NCI-H510A treated with DMSO at 0.1 percent for 48 hours (cell line): ENCODE data around the gene ZNF101.

Source experiments
- DNase-seq: peaks from one replicate; lab custom pipeline; 2025; lab: John Stamatoyannopoulos, UW

Gene ZNF101

DNA sequence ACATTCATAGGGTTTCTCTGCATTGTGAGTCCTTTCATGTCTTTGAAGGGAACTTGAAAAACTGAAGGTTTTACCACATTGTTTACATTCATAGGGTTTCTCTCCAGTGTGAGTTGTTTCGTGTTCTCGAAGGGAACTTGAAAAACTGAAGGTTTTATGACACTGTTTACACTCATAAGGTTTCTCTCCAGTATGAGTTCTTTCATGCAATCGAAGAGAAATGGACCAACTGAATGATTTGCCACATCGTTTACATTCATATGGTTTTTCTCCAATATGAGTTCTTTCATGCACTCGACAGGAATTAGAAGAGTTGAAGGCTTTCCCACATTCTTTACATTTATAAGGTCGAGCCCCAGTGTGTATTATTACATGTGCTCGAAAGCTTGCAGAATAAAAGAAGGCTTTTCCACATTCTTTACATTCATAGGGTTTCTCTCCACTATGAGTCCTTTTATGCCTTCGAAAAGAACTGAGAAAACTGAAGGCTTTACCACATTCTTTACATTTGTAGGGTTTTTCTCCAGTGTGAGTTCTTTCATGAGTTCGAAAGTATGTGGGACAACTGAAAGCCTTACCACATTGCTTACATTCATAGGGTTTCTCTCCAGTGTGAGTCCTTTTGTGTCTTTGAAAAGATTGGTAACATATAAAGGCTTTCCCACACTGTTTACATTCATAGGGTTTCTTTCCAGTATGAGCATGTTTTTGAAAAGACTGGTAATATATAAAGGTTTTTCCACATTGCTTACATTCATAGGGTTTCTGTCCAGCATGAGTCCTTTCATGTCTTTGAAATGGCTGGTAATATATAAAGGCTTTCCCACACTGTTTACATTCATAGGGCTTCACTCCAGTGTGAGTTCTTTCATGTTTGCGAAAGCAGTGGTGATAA is 43.5 kb downstream of the ZNF101 start:
- no peak for DNase-seq

GRCh38 chr19:19719798-19720197 is 51.2 kb downstream of the ZNF101 start:
- DNase-seq, result no peak

DNA sequence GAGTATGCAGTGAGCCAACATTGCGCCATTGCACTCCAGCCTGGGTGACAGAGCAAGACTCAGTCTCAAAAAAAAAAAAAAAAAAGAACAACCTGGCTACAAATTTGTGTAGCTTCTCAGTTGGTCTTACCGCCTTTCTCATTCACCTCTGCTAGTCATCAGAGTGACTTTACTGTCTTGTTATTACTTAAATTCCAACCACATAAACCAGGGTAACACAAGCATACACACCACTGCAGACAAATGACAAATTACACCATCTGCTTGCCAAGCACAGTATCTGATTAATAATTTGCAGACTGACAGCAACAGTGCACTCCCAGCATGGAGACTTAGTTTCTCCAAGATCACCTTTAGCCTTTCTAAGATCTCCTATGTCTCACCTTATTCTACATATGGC is 53.3 kb downstream of the ZNF101 start:
- no peak for DNase-seq

- DNase-seq, result peak; percentile 97
These were observed 64.2 kb downstream of the ZNF101 start, which contains the start of gene ZNF14 for GRCh38 chr19:19732579-19733501. TSS of gene ZNF14 (minus strand) at chr19:19733112. CDS start at chr19:19732958, 154 bp downstream.
